ENCODE results near the gene DGKD. TPM values are rescaled to one million over a fixed set of nuclear protein-coding genes. Genes with fewer than 3 reads are reported as not detected.

Gene DGKD
- total RNA-seq, 1 experiment from 2014 or later, result 14.1 TPM

GRCh38 chr2:233495503-233496496 lies 141.5 kb downstream of the DGKD start:
- no peak for DNase-seq (ENCODE audit: low read depth)

DNA sequence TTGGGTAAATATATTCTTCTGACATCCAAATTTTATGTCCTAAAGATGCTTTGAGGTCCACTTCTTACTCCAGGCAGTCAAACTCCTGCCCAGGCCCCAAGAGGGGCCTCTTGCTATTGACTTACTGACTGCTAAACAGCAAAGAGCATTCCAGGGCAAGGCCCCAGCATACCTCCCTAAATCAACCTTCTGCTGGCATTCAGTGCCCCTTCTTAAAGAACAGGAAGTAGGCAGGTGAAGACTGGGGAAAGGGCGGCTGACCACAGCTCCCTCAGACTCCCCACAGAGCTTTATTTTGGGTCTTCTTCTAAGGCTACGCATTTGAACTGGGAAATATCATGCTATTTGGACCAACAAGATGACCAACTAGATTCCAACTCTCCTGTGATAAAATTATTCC lies 143.4 kb downstream of the DGKD start:
- no peak for DNase-seq (ENCODE audit: low read depth)

GRCh38 chr2:233498126-233498525 lies 143.8 kb downstream of the DGKD start:
- DNase-seq (ENCODE audit: low read depth), result no peak

- DNase-seq (ENCODE audit: low read depth), result no peak
Measured at GRCh38 chr2:233499928-233500327, 145.6 kb downstream of the DGKD start.

DNA sequence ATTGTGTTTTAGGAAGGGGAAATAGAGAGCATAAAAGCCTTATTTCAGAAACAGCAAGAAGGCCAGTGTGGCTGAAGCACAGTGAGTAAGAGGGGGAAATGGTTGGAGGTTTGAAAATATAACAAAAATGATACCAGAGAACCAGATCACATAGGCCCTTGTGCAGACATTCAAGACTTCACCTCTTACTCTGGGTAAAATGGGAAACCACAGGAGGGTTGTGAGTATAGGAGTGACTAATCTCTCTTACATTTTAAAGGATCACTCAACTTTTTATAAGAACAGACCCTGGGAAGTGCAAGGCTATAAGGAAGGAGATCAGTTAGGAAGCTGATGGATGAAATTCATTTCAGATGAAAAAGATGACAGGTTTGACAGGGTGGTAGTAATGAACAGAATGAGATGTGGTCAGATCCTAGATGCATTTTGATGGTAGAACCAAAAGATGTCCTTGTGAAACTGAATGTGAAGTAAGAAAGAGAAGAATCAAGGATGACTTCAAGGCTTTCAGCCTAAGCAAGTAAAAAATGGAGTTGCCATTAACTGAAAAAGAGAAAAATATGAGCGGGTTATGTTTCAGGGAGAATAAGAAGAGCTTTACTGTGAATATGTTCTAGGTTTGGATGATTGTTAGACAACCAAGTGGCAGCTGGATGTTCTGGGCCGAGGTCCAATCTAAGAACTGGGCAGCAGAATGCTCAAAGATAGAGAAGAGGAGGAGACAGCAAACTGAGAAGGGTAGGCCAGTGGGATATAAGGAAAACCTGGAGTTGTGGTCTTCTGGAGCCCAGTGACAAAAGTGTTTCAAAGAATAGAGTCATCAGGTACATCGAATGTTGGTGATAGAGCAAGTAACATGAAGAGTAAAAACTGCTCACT lies 147.1 kb downstream of the DGKD start:
- peak; percentile 84 for DNase-seq (ENCODE audit: low read depth)

- no peak for DNase-seq (ENCODE audit: low read depth)
Measured at GRCh38 chr2:233503481-233503880, 149.2 kb downstream of the DGKD start.

GRCh38 chr2:233503947-233504637 lies 149.8 kb downstream of the DGKD start:
- DNase-seq (ENCODE audit: low read depth), result no peak

DNA sequence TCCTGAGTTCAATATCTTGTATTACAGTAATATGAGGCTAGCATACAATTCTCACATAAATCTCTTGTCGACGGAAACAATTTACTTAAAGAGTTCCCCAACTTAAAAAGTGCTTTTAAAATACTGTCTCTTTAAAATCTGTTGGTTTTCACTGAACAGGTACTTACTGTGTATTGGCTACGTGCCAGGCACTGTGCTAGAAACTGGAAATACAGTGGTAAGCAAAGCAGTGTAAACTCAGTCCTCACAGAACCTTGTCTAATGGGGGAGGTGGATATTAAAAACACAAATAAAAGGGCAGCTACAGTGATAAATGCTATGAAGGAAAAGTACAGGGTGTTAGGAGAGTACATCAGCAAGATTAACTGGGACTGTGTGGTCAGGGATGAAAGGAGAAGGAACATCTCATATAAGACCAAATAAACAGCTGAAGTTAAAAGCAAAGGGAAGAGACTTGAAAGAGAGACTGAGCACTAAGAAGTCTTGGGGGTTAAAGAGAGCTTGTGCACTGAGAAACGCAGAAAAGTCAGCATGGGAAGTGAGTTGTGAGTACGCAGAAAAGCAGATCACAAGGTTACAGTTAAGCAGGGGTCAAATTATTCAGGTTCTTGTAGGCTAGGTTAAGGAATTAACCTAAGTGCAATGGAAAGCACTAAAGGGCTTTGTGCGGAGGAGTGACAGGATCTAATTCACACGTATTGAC lies 159.8 kb downstream of the DGKD start:
- DNase-seq (ENCODE audit: low read depth), result no peak

GRCh38 chr2:233519787-233520611 lies 165.7 kb downstream of the DGKD start:
- no peak for DNase-seq (ENCODE audit: low read depth)

Small RNAs within 50 kb of the gene (small RNA-seq; reads per million reads assigned to genes)
- gene RF00019, result not detected

Other genes starting within 250 kb of the DGKD start
- 53.0 and 59.4 TPM in 2 replicates for gene ATG16L1, start 102.8 kb upstream of the DGKD start, total RNA-seq (2014; rRNA removed; shearing (Covaris generic))
- gene SAG, start 46.7 kb upstream of the DGKD start, total RNA-seq (2014; rRNA removed; shearing (Covaris generic)), result not detected in 2 replicates
- gene USP40, start 212.3 kb downstream of the DGKD start, total RNA-seq (2014; rRNA removed; shearing (Covaris generic)), result 27.8 and 28.0 TPM in 2 replicates

All from HT1080 (cell line).